HFFc6 (cell line): ENCODE data around the gene PPRC1. TPM values are rescaled to one million over a fixed set of nuclear protein-coding genes. Genes with fewer than 3 reads are reported as not detected.

Source experiments
- DNase-seq: peaks from one replicate; pipeline ENCODE4 v3.0.0-alpha.2; 2018
- H3K27ac Mint-ChIP-seq: 2 replicates; pipeline ENCODE4 v1.8.0; 2020; ENCODE audit warnings: mild to moderate bottlenecking, mixed read lengths
- H3K27me3 Mint-ChIP-seq: 2 replicates; pipeline ENCODE4 v1.8.0; 2021; ENCODE audit warnings: mild to moderate bottlenecking, moderate library complexity, mixed read lengths; ENCODE audit not compliant: insufficient read depth
- H3K36me3 Mint-ChIP-seq: 2 replicates; pipeline ENCODE4 v1.8.0; 2021; ENCODE audit warnings: low read depth, mixed read lengths
- H3K4me1 Mint-ChIP-seq: 2 replicates; pipeline ENCODE4 v1.8.0; 2020; ENCODE audit warnings: low read depth, mixed read lengths
- H3K4me3 Mint-ChIP-seq: 2 replicates; pipeline ENCODE4 v1.8.0; 2020; ENCODE audit warnings: mild to moderate bottlenecking, moderate library complexity, mixed read lengths
- H3K9me3 Mint-ChIP-seq: 2 replicates; pipeline ENCODE4 v1.8.0; 2020; ENCODE audit warnings: mild to moderate bottlenecking, mixed read lengths
- CTCF ChIP-seq: fragments of 200-600 bp; sonication (generic); IDR thresholded peaks from 2 replicates; pipeline ENCODE4 v1.5.0; 2021; ENCODE audit warnings: antibody characterized with exemption, mild to moderate bottlenecking
- total RNA-seq, 6 experiments: library from RNA; stranded (reverse); fragmentation: NEBNext Ultra II Directional; extraction: Animal tissue kit (Norgen Biotek cat#: 25700); gene quantifications; 2 replicates in 1 of 6; 3 replicates in 5 of 6; pipeline ENCODE4 v1.2.3, GENCODE V29; 2021

Gene PPRC1
- total RNA-seq, 6 experiments from 2014 or later = 49.4 to 56.6 (median 53.8) TPM

GRCh38 chr10:102113956-102114857 is 18.6 kb upstream of the PPRC1 start:
- no peak for DNase-seq
- Mint-ChIP-seq H3K4me1 (peaks cover 65% of the 10 kb centered on the region), H3K27me3 (no peaks in the 10 kb centered on the region; the same call in 1 of the 2 replicates)

GRCh38 chr10:102114861-102115618 is 17.8 kb upstream of the PPRC1 start:
- H3K36me3 Mint-ChIP-seq = peaks cover 8% of the 10 kb centered on the region
- DNase-seq = peak; percentile 66
- peak overlapping the region; percentile 78 for H3K27ac Mint-ChIP-seq
- H3K27me3 Mint-ChIP-seq = no peaks in the 10 kb centered on the region; the same call in 1 of the 2 replicates
- no peaks in the 10 kb centered on the region for H3K9me3 Mint-ChIP-seq
- peaks cover 69% of the 10 kb centered on the region for H3K4me1 Mint-ChIP-seq
- 0 out of 2 replicates have a peak, but pooled peaks have one; percentile 2 for TF ChIP-seq CTCF
- H3K4me3 Mint-ChIP-seq = peak overlapping the region; percentile 94

More at GRCh38 chr10:102113956-102114857, 18.6 kb upstream of the PPRC1 start:
- H3K27ac Mint-ChIP-seq = peak overlapping the region; percentile 78
- H3K36me3 Mint-ChIP-seq = peaks cover 16% of the 10 kb centered on the region
- no peaks in the 10 kb centered on the region for H3K9me3 Mint-ChIP-seq
- no peak for TF ChIP-seq CTCF
- peak overlapping the region; percentile 94 for H3K4me3 Mint-ChIP-seq

GRCh38 chr10:102115775-102116174 is 17.1 kb upstream of the PPRC1 start:
- Mint-ChIP-seq H3K36me3 (0 out of 2 replicates have a peak, but pooled peaks cover 5% of the 10 kb centered on the region), H3K4me3 (peak overlapping the region; percentile 94), H3K4me1 (peaks cover 69% of the 10 kb centered on the region), H3K9me3 (no peaks in the 10 kb centered on the region), H3K27ac (peak overlapping the region; percentile 67), H3K27me3 (no peaks in the 10 kb centered on the region; the same call in 1 of the 2 replicates)
- TF ChIP-seq CTCF = no peak
- no peak for DNase-seq

- no peak for DNase-seq
- H3K4me3 Mint-ChIP-seq = peak overlapping the region; percentile 91
- H3K4me1 Mint-ChIP-seq = peaks cover 77% of the 10 kb centered on the region
- H3K27ac Mint-ChIP-seq = peak overlapping the region; percentile 94
- peaks cover 2% of the 10 kb centered on the region; the same call in 1 of the 2 replicates for H3K27me3 Mint-ChIP-seq
- 0 out of 2 replicates have a peak, but pooled peaks cover 5% of the 10 kb centered on the region for H3K36me3 Mint-ChIP-seq
- no peak for TF ChIP-seq CTCF
- H3K9me3 Mint-ChIP-seq = no peaks in the 10 kb centered on the region
Observed at GRCh38 chr10:102116656-102117055, 16.2 kb upstream of the PPRC1 start.

GRCh38 chr10:102117391-102118159 is 15.3 kb upstream of the PPRC1 start:
- peak overlapping the region; percentile 94 for H3K27ac Mint-ChIP-seq
- peak; percentile 56 for TF ChIP-seq CTCF
- H3K27me3 Mint-ChIP-seq = peaks cover 2% of the 10 kb centered on the region; the same call in 1 of the 2 replicates
- no peaks in the 10 kb centered on the region for H3K9me3 Mint-ChIP-seq
- no peaks in the 10 kb centered on the region for H3K36me3 Mint-ChIP-seq
- peaks cover 80% of the 10 kb centered on the region for H3K4me1 Mint-ChIP-seq
- H3K4me3 Mint-ChIP-seq = peak overlapping the region; percentile 91
- peak; percentile 58 for DNase-seq
